ENCODE data around the gene CCSAP.
"Not testable (repeated sequence)": the region's sequence is repeated elsewhere in the genome, so short reads cannot be mapped to it uniquely, and the experiment has no call there.

CCSAP gene

GRCh38 chr1:229325401-229325800 lies 17.4 kb downstream of the CCSAP start:
- DNase-seq: no peak

GRCh38 chr1:229323885-229324553 lies 18.8 kb downstream of the CCSAP start:
- no peak for DNase-seq

- DNase-seq: no peak
These were observed 19.6 kb downstream of the CCSAP start for GRCh38 chr1:229323201-229323600.

- DNase-seq: no peak
These were observed 23.4 kb downstream of the CCSAP start for GRCh38 chr1:229319487-229319886.

- DNase-seq: no peak
These were observed 24.8 kb downstream of the CCSAP start for GRCh38 chr1:229318056-229318455.

- DNase-seq: no peak
These were observed 26.7 kb downstream of the CCSAP start for GRCh38 chr1:229316166-229316565.

- DNase-seq: no peak
These were observed 32.0 kb downstream of the CCSAP start for GRCh38 chr1:229310833-229311232.

- no peak for DNase-seq
These were observed 33.2 kb downstream of the CCSAP start for GRCh38 chr1:229309684-229310083.

- DNase-seq: no peak
These were observed 33.8 kb downstream of the CCSAP start for GRCh38 chr1:229309074-229309473.

GRCh38 chr1:229305392-229305791 lies 37.5 kb downstream of the CCSAP start:
- DNase-seq: no peak

- no peak for DNase-seq
These were observed 39.0 kb downstream of the CCSAP start for GRCh38 chr1:229303855-229304254.

- no peak for DNase-seq
These were observed 40.1 kb downstream of the CCSAP start for GRCh38 chr1:229302740-229303139.

- DNase-seq: no peak
These were observed 42.6 kb downstream of the CCSAP start for GRCh38 chr1:229300099-229300757.

GRCh38 chr1:229298887-229299503 lies 43.9 kb downstream of the CCSAP start:
- no peak for DNase-seq

GRCh38 chr1:229298420-229298819 lies 44.4 kb downstream of the CCSAP start:
- DNase-seq: no peak

GRCh38 chr1:229297746-229298145 lies 45.1 kb downstream of the CCSAP start:
- DNase-seq: no peak

GRCh38 chr1:229296541-229296941 lies 46.3 kb downstream of the CCSAP start:
- no peak for DNase-seq

- DNase-seq: no peak
These were observed 47.1 kb downstream of the CCSAP start for GRCh38 chr1:229295745-229296144.

GRCh38 chr1:229293528-229294204 lies 49.2 kb downstream of the CCSAP start:
- DNase-seq: no peak

GRCh38 chr1:229291686-229292085 lies 51.2 kb downstream of the CCSAP start:
- not testable (repeated sequence) for DNase-seq

- DNase-seq: no peak
These were observed 54.3 kb downstream of the CCSAP start for GRCh38 chr1:229288516-229288915.

- no peak for DNase-seq
These were observed 55.6 kb downstream of the CCSAP start for GRCh38 chr1:229287267-229287666.

- no peak for DNase-seq
These were observed 56.6 kb downstream of the CCSAP start for GRCh38 chr1:229286099-229286766.

Measured in activated CD8-positive, alpha-beta memory T cell treated with anti-CD3 and anti-CD28 coated beads, Interleukin-2, amount 50 U/mL, for 48 hours (primary cell).